ENCODE data around the gene PSMA5.
"Not testable (repeated sequence)": the region's sequence is repeated elsewhere in the genome, so short reads cannot be mapped to it uniquely, and the experiment has no call there.

The PSMA5 gene

DNA sequence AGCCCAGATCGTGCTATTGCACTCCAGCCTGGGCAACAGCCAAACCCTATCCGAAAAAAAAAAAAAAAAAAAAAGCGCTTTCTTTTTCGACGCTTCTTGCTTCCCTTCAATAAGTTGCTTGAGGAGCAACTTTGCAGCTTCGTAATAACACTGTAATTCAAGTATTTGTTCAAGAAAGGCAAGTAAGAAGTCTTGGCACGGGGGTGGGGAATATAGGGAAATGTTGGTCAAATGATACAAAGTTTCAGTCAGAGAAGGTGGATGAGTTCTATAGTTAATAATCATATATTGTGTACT, 871 bp upstream of the PSMA5 start:
- DNase-seq = no peak

DNA sequence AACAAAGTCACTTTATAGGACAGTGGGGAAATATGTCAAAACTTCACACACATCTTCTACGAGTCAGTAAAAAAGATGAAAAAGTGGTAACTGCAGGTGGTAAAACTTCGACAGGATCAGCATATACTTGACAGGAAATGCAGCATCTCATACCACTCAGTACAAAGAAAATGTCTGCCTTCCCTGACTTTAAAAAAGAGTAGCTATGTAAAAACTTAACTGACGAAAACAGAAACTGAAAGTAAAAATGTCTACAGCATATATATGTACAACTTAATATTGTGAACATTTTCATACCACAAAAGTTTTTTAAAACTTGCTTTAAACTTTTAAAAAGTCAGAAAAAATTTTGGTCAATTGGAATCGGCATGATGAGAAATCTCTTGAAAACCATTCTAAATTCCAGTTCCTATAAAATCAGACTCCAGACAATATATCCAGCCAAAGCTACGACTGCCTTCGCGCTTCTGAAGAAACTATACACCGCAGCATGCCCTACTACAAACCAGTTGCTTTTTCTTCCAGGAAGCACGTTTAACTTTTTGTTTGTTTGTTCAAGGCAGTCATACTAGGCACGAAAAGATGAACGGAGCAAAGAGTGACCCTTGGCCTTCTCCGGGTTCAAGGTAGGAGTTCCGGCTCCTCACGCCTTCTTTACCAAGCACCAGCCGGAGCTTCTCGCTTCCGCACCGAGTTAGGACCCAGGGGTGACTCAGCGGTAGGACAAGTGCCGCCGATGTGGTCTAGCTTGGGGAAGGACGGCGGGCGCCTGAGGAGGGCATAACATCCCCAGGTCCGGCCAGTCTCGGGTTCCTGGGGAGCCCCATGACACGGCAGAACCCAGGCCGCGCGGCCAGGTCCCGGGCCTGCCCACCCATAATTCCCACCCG, 612 bp downstream of the PSMA5 start:
- DNase-seq = peak; percentile 70

DNA sequence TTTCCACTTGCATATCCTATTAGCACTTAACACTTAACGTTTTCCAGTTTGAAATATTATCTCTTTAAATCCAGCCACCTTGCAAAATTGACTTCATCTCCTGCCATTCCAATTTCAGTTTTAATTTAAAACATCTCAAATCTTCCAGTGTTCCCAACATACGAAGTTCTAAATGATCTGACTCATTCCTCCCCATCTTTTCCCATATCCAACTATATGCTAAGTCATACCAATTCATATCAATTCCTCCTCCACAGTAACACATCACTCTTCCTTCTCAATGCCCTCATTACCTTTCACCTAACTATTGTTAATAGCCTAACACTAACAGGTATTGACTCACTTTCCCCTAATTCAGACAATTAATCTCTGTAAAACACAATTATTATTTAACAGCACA, 2.8 kb downstream of the PSMA5 start:
- no peak for DNase-seq

DNA sequence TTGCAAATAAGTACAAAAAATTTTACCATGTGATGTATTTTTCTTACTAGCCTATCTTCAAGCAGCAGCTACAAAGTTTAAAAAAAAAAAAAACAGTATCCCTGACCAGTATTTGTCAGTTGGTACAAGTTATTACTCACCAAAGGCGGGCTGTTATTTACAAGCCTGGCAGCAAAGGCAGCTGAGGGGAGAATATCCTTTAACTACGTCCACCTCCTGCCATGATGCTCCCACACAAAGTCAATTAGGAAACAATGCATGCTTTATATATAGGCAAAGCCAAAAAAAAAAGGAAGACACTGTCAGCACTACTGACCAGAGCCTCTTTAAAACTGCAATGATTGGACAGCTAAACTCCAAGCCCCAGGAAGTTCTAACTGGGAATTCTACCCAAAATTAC, 13.7 kb downstream of the PSMA5 start:
- DNase-seq = no peak

DNA sequence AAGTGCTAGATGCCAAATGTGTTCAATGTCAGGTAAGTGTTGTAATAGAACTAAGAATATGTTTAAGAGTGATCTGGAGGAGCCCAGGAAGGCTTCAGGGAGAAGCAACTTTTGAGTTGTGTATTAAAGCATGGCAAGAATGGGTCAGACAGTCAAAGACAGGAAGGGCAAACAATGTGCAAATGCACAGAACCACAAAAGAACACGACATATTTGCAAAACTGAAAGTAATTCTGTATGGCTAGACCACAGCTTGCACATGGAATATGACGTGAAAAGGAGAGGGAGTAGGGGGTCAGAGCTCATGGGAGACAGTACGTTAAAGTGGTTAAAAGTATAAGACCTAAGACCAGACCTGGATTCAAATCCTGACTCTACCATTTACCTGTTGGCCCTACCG, 21.4 kb downstream of the PSMA5 start:
- DNase-seq = no peak

DNA sequence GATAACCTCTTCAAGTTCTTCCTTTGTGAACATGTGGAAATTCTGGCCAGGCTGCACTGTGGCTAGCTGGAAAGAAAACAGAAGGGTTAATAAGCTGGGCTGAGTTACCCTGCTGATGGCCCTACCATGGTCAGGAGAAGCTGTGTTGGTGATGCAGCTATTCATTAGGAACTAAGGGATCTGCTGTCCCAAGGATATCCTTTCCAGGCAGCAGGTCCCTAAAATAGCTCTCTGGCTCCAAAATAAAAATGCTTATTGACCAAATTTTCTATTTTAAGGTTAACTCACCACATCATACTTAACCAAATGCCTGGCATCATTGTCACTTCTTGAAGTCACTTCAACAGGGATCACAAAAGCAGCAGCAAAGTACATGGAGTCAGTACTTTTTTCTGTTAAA, 24.2 kb downstream of the PSMA5 start:
- DNase-seq = no peak

DNA sequence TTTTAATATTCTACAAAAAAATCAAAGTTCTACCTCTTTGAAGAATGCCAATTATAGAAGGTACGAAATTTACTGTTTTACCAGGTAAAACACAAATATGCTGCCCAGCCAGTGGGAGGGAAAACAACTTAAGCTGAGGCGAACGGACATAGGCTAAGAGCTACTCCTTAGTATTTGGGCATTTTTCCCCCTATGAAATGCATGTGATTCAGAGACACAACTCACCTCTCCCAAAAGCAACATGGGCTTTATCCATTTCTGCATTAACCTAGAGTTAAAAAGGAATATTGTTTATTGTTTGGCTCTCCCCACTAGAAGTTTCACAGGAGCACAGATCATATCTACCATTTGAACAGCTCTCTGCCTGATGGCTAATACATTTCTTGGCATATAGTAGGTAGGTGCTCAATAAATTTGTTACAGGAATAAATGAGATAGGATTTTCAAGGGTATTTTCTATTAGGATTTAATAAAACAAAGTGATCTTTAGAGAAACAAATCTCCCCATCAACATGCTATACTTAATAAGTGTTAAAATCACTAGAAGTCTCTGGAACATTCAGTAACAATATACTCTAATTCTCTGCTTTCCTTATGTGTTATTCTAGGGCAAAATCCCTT, 26.1 kb downstream of the PSMA5 start:
- DNase-seq = no peak

DNA sequence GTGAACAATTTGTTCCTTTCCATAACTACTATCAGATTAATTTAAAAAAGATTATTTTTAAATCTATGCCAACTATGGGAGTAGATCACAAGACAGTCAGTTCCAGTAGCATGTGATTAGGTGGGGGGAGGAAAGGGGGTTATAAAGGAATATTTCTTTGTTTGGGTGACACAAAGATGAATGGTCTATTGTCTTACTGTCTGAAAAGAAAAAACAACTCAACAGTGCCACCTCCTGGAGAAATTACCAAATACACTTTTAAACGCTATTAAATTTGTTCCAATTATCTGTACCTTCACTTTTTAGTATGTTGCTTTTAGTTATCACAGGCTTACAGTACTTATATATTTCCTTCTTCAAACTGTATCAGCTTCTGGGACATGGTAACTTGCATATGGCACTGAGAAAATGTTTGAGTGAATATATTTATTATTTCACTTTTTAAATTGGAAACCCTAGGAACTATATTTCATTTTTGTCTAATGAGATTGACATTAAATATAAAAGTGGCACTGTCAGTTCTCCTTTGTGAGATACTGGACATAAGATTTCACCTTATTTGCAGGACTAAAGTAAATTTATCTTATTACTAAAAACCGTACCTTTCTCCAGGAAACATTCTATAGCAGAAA, 26.8 kb downstream of the PSMA5 start:
- DNase-seq = peak; percentile 81

DNA sequence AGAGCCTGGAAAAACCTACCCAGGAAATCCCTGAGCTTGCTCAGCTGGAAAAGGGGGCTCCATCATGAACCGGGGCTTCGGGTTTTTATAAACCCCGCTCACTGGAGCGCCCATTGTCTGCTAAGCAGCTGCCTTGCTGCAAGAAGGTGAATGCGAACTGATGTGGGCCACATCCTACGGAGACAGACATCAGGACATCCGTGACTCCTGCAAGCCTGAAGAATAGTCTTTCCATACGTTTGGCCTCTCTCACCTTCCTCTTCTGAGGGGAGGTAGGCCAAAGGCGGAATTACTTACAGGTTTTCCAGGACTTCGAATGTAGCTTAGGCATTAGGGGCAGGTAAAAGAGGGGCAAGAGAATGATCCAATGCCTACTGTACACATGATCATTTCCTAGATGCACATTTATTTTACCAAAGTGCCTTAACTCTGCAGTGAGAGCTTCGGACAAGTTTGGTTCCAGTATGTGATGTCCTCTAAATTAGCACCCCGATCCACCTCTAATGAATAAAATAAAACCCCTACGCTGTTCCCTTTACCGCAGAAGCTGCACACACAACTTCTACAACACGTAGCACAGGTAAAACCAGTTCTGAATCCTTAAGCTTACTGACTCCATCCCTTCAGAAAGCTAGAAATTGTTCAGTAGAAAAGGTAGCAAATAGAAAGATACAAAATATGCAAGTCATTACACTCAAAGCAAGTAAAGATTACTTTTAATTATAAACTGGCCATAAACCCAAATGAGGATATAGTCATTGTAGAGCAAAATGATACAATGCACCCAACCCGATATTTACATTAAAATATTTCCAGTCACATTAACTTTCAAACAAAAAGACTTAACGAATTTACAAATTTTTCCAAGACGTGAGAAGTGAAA, 27.7 kb downstream of the PSMA5 start:
- no peak for DNase-seq

DNA sequence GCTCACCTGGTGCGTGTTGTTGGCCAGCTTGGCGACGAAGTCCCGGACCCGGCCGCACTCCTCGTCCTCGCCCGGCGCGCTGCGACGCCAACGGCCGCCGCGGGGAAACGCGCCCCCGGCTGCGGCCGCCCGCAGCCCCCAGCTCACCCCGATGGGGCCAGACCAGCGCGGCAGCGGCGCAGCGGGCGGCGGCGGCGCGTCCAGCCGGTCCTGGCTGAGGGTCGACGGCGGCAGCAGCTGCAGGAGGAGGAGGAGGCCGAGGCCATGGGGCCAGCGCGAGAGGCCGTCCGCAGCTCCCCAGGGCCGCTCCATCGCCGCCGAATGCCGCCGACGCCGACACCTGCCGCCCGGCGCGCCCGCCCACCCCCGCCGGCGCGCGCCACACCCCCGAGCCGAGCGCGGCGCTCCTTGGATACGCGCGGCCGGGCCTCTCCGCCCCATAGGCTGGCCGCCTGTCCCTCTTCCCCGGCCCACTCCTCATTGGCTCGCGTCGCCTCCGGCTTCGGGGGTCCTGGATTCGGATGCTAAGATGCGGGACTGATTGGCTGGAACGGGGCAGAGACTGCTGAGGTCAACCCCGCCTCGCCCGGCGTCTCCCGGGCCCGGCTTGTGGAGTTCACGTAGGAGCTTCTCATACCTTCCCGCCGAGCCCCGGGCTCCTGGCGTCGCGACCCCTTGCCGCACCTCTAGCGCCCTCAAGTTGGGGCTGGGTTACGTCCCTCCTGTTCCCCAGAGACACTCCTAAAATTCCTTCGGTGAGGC, 28.5 kb downstream of the PSMA5 start, which contains the start of gene SORT1:
Gene SORT1, minus strand, starts transcription at position 338 of the 762 bp plus-strand sequence. Its CDS starts 26 bp downstream, at position 312.
- DNase-seq = peak; percentile 68

DNA sequence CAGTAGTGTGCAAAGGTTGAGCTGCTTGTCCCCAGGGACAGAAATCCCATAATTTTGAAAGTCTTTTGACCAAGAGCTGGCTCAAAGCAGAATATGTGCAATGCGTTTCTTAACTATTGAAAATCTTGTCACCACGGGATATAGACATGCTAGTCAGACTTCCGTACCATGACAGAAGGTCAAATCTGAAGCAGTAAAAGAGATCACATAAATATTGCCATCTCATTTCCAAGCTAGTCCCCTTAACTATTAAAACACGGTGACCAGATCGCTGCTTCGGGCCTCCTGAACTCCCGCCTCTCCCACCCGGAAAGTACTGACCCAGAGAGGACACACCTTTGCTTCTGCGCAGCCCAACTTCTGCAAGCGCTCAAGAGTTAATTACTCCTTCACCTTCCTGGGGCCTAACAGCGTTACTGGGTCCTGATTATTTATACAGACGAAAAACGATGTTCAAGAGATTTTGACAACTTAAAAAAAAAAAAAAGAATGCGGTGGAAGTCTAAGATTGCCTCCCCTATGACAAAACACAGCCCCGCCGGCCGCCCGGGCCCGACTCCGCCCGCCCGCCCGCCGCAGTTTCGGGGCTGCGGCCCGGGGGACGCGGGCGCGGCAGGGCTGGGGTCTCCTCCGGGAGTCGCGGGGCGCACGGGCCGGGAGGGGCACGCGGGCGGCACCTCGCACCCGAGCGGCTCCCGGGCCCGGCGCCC, 29.2 kb downstream of the PSMA5 start:
- DNase-seq = no peak

DNA sequence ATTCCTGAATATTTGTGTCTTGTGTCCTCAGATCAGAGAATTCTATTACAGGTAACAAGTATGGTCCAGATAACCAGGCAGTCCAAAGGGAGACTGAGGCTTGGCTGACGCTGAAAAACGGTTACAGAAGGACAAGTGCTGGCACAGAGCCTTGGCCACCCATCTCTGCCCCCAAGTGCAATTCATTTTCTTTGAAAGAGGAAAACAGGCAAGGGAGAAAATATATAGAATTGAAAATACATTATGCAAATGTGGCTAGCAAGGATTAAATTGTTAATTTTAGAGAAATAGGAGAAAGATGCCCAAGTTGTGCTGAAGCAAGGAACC, 29.8 kb downstream of the PSMA5 start:
- DNase-seq = no peak

DNA sequence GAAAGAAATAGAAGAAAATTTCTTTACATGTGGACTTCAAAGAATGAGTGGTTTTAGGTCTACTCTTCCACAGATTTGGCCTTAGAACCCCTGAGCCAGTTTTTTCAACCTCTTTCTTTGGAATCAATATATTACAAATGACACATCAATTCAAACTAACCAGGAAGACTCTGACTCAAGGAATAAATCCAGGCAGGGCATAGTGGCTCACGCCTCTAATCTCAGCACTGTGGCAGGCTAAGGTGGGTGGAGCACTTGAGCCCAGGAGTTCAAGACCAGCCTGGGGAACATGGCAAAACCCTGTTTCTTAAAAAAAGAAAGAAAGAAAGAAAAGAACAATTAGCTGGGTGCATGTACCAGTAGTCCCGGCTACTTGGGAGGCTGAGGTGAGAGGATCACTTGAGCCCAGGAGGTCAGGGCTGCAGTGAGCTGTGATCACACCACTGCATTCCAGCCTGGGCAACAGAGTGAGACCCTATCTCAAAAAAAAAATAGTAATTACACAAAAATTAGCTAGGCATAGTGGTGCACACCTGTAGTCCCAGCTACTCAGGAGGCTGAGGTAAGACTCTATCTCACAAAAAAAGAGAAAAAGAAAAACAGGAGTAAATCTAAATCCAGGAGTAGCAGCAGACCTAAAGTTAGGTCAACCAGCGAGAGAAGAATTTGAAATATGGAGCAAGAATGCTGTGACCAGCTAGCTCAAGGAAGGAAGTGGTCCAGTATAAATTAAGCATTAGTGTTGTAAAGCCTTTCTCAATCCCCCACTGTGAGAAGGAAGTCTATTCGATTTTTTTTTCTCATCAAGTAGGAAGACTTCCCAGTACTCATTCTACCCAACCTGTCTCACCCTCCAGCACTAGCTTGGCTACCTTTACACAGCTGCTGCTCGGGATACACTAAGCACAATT, 30.4 kb downstream of the PSMA5 start:
- DNase-seq = no peak

DNA sequence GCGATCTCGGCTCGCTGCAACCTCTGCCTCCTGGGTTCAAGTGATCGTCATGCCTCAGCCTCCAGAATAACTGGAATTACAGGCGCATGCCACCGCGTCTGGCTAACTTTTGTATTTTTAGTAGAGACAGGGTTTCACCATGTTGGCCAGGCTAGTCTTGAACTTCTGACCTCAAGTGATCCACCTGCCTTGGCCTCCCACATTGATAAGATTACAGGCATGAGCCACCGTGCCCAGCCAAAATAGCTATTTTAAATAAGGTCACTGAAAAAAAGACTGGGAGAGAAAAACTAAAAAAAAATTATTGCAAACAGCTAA, 31.0 kb downstream of the PSMA5 start:
- DNase-seq = not testable (repeated sequence)

DNA sequence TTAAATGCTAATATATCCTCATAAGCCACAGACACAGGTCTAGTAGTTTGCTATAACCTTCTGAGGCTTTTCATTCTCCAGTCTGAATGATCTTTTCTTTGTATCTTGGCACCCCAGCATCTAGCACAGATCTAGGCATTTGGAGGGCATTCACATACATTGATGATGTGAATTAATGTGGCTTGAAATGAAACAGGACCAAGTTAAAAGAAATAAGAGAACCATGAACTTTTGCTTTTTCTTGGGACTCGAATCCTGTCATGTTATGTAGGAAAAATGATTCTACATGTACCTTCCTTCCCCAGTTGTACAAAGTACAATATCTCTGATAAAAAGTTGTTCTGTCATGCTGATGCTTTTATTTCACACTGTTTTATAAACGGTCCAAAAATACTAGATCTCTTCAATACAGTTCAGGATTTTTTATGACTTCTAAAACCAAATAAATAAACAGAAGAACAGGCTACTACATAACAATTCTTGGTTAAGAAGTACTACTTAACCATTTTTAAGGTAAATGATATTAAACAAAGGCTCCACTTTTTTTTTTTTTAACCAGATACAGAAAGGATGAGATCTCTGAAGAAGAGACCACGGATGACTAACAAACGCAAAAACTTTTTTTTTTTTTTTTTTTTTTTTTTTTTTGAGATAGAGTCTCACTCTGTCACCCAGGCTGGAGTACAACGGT, 31.5 kb downstream of the PSMA5 start:
- DNase-seq = no peak

DNA sequence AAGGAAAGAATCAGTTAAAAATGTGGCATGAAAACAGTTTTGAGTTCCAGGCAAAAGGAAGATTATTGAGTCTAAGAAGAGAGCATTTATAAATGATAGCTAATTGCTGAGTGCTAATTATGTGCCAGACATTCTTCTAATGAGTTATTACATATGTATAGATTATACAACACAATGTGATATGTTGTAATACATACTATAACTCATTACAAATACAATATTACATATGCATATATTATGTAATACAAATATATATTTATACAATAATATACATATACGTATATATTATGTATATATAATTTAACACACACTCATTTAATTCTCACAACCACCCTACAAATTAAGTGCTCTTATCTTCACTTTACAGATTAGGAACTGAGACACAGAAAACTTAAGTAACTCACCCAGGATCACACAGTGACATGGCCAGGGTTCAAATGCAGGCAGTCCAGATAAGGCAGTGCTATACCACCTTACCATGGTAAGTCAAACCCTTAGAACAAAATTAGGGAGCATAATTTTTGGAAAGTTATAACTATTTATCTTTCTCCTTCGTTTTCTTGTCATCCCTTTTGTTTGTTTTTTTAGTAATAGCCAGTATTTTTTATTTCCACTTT, 32.5 kb downstream of the PSMA5 start:
- peak; percentile 37 for DNase-seq

DNA sequence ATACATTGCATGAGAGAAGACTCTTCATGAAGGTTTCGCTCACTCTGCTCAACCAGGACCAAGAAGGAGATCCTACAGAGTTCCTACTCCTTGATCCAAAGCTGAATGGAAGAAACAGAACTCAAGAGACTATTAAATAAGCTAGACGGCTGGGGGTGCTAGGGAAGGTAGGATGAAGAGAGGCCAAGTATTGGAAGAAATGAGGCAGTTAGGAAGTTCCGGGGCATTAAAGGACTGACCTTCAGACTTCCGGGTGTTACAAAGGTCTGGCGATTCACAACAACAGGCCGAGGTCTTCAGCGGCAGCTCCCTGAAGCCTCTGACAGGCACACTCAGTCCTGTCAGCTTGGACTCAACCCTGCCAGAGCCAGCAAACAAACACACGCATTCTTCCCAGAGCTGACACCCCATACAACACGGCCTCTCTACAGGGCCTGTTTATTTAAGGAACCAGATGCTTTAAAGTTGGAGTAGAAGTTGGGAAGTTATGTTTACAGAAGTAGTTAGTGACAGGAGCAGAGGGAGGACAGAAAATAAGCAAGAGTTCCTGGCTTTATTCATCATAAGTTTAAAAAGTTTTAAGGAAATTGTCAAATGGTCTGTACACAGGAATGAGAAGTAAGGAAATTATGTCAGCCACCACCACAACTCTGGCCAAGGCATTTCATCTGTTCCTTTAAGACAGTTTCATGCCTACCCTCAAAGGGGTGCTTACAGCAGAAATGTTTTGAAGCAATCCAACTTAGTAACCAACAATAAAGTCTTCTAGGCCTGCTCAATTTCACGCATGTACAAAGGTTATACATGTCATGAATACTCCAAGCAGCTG, 33.2 kb downstream of the PSMA5 start:
- no peak for DNase-seq

DNA sequence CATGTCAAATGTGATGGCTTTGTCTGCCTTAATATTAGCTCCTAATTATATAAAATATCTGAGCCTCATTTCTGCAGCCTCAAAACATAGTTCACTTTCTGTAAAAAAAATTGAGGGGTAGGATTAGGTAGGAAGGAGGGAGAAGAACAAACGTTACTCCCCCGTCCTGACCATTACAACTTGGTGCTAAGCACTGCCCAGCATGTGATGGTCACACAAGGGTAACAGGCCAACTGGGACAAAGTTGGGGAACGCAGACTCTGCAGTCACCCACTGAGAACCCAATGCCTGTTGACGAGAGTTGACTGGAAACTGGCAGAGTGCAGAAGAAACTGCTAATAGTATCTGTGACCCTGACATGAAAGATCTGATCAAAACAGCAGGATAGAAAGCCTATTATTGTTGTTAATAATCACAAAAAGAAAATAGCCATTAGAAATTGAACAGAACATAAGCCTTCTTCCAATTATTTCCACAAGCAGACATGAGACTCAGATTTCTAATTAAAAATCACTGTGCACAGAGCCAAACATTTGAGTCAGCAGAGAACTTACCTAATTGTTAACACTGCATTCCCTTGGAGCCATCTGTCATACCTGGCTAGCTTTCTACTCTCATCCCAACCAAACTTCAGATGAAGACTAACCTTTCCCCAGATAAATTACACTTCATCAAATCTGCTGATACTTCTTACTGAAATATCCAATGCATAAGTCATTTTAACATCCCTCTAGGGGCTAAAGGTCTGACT, 34.0 kb downstream of the PSMA5 start:
- no peak for DNase-seq
